Measurements from ENCODE around the gene FBXO47. TPM values are rescaled to one million over a fixed set of nuclear protein-coding genes. Genes with fewer than 3 reads are reported as not detected.

The FBXO47 gene
- total and polyA plus RNA-seq, 2 of the 13 experiments (the other 11 are each of a cell fraction or from before 2014, with no cell fraction given) = not detected

DNA sequence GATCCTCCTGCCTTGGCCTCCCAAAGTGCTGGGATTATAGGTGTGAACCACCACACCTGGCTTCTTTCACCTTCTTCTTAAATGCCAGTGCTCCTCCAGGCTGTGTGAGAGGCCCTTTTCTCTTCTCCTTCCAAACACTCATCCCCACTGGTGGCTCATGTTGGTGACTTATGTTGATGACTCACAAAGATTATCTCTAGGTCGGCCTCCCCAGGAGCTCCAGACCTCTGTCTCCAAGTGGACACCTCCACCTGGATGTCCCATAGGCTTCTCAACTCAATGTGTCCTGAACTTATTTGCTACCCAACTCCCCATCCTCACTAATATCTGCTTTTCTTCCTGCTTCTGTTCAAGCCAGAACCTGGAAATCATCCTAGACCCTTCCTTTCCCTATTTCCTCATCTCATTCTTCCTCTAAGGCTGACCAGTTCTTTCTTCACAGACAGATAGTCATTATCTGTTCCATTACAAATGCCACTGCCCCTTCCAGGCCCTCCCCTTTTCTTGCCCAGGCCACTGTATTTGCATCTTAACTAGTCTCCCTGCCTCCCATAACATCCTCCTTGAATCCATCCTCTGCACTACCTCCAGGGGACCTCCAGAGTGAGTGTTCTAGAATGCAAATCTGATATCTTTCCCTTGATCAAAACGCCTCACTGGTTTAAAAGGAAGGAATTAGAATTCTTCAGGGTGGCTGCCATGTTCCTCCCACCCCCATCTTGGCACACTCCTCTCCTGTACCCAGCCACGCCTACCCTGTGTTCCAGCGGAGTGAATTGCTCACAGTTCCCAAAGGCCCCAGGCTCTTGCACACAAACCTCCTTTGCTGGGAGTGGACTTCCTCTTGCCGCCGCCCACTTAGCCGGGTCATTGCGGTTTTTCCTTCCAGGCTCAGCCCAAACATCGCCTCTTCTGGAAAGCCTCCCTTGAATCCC lies 34.8 kb upstream of the FBXO47 start:
- Histone ChIP-seq H3K27me3 (ENCODE audit: control insufficient read depth in 1 of 2, insufficient read depth in 2 of 2, low read length in 2 of 2) (peaks cover 0 to 37% of the 10 kb centered on the region in 2 experiments), H3K4me3 (replicated peaks in 1 of 3; ENCODE audit: insufficient read depth in 1 of 3, low read depth in 2 of 3, low read length in 3 of 3) (no peak overlapping the region), H3K9ac (ENCODE audit: insufficient read depth, low read depth, low read length) (no peak overlapping the region), H3K9me3 (ENCODE audit: low read length) (peaks cover 9% of the 10 kb centered on the region), H3K79me2 (ENCODE audit: insufficient read depth, low read length) (no peaks in the 10 kb centered on the region), H3K4me2 (ENCODE audit: low read depth, low read length) (no peak overlapping the region), H2AFZ (ENCODE audit: low read length) (no peak overlapping the region), H3K4me1 (ENCODE audit: insufficient read depth, low read length) (no peaks in the 10 kb centered on the region), H3K36me3 (replicated peaks in 1 of 2; ENCODE audit: control insufficient read depth in 1 of 2, insufficient read depth in 2 of 2, low read length in 2 of 2) (no peaks in the 10 kb centered on the region), H3K27ac (ENCODE audit: extremely low read length, insufficient read depth, low read length) (no peak overlapping the region), H4K20me1 (ENCODE audit: insufficient read depth, low read length) (no peaks in the 10 kb centered on the region)
- TF ChIP-seq THAP9 (CRISPR knock-in tag; IDR thresholded peaks at IDR 0.05; ENCODE audit: borderline replicate concordance) (no peak), AKAP8 (CRISPR knock-in tag; IDR thresholded peaks at IDR 0.05) (no peak), DDIT3 (CRISPR knock-in tag; IDR thresholded peaks at IDR 0.05) (no peak), HHEX (CRISPR knock-in tag; IDR thresholded peaks at IDR 0.05) (no peak), ZBTB8A (CRISPR knock-in tag; IDR thresholded peaks at IDR 0.05; ENCODE audit: borderline replicate concordance, low read depth) (no peak), NR1H2 (CRISPR knock-in tag; IDR thresholded peaks at IDR 0.05; ENCODE audit: borderline replicate concordance, low read depth) (no peak), NCOA5 (CRISPR knock-in tag; IDR thresholded peaks at IDR 0.05) (no peak), FIP1L1 (IDR thresholded peaks at IDR 0.05; ENCODE audit: borderline replicate concordance, insufficient read depth, low read depth, low read length) (no peak), RFX1 (IDR thresholded peaks at IDR 0.05) (no peak), MTF2 (CRISPR knock-in tag; IDR thresholded peaks at IDR 0.05; ENCODE audit: borderline replicate concordance) (no peak), STAT5B (CRISPR knock-in tag; IDR thresholded peaks at IDR 0.05) (no peak), ZNF256 (CRISPR knock-in tag; conservative IDR thresholded peaks at IDR 0.05) (no peak), ARID4A (CRISPR knock-in tag; IDR thresholded peaks at IDR 0.05; ENCODE audit: borderline replicate concordance) (no peak)
- TF ChIP-seq, protein P1, sequence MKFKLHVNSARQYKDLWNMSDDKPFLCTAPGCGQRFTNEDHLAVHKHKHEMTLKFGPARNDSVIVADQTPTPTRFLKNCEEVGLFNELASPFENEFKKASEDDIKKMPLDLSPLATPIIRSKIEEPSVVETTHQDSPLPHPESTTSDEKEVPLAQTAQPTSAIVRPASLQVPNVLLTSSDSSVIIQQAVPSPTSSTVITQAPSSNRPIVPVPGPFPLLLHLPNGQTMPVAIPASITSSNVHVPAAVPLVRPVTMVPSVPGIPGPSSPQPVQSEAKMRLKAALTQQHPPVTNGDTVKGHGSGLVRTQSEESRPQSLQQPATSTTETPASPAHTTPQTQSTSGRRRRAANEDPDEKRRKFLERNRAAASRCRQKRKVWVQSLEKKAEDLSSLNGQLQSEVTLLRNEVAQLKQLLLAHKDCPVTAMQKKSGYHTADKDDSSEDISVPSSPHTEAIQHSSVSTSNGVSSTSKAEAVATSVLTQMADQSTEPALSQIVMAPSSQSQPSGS (CRISPR knock-in tag; IDR thresholded peaks at IDR 0.05) = no peak
- in situ Hi-C loops (cut with HindIII; ENCODE audit: extremely low pct_ligation_motif_present, low pct_unique_long_range_greater_than_20kb) (no loop called here), intact Hi-C loops (cut with micrococcal nuclease; ENCODE audit: unreplicated experiment) (no loop called here)
- 6% methylated on average over 9 of the region's 9 CpGs for WGBS (ENCODE audit: low lambda C conversion rate)
- CTCF ChIA-PET (ENCODE audit: low intra/inter-chr PET ratio, low total read pairs) = no interaction called here
- ATAC-seq = no peak
- POLR2A ChIA-PET = no interaction called here
- no peak for FAIRE-seq
- DNase-seq (ENCODE audit: low spot score) = no peak
- no TSS peak for BruUV-seq (replicated peaks)

Measured in HepG2 (cell line).